ENCODE measurements around the gene CDT1. TPM values are rescaled to one million over a fixed set of nuclear protein-coding genes. Genes with fewer than 3 reads are reported as not detected.

The CDT1 gene
- total and polyA plus RNA-seq, 4 donors: 2.0 to 5.8 (median 3.3) TPM

- TF ChIP-seq CTCF (IDR thresholded peaks at IDR 0.05; ENCODE audit: control extremely low read depth, extremely low read depth): peak; percentile 52
- Histone ChIP-seq H3K4me1 (ENCODE audit: control insufficient read depth in 5 of 5, insufficient read depth in 5 of 5, low read length in 5 of 5) (peaks cover 0 to 16% (median 7%) of the 10 kb centered on the region in 5 donors), H3K36me3 (ENCODE audit: control insufficient read depth in 4 of 4, insufficient read depth in 4 of 4, low read length in 4 of 4) (peaks cover 0 to 30% (median 21%) of the 10 kb centered on the region in 4 donors), H3K27me3 (ENCODE audit: control insufficient read depth in 3 of 3, insufficient read depth in 3 of 3, low read length in 2 of 3) (no peaks in the 10 kb centered on the region), H3K4me3 (peak overlapping the region; percentile 95), H3K9ac (ENCODE audit: insufficient read depth in 1 of 2, low read length in 2 of 2) (no peak overlapping the region), H3K9me3 (ENCODE audit: control insufficient read depth in 4 of 4, insufficient read depth in 3 of 4, low read length in 3 of 4) (no peaks in the 10 kb centered on the region), H3K27ac (ENCODE audit: low read depth in 1 of 2, low read length in 1 of 2) (peak overlapping the region in 1 of 2 donors; percentile 84)
- 15 to 16% methylated on average over 12 of the region's 12 CpGs for WGBS, 2 donors
- ATAC-seq (ENCODE audit: insufficient read depth, low FRiP score) (peak; percentile 32), DNase-seq (peak; percentile 79 to 85 (median 80))
Measured at GRCh38 chr16:88857728-88858339, 54.2 kb downstream of the CDT1 start.

Other genes starting within 250 kb of the CDT1 start
- gene ZC3H18, start 233.4 kb upstream of the CDT1 start, total RNA-seq: 10 to 100 TPM; 21.2 to 44.0 TPM
- 10 to 100 TPM; 25.3 to 31.9 TPM for gene ZC3H18, start 233.4 kb upstream of the CDT1 start, polyA plus RNA-seq
- not detected for gene IL17C, start 165.2 kb upstream of the CDT1 start, total RNA-seq
- gene IL17C, start 165.2 kb upstream of the CDT1 start, polyA plus RNA-seq: 1 to 10 TPM in 1 of 2 donors, under 1 TPM in 1; 0.14 to 1.8 TPM
- gene CYBA, start 152.7 kb upstream of the CDT1 start, total RNA-seq: 100 to 1,000 TPM; 113 to 404 TPM
- 100 to 1,000 TPM; 294 to 879 TPM for gene CYBA, start 152.7 kb upstream of the CDT1 start, polyA plus RNA-seq
- gene MVD, start 140.7 kb upstream of the CDT1 start, total RNA-seq: 100 to 1,000 TPM in 1 of 2 donors, 10 to 100 TPM in 1; 39.1 to 123 TPM
- 100 to 1,000 TPM; 115 to 135 TPM for gene MVD, start 140.7 kb upstream of the CDT1 start, polyA plus RNA-seq
- gene SNAI3, start 117.3 kb upstream of the CDT1 start, total RNA-seq: 1 to 10 TPM; 1.1 to 2.6 TPM
- gene SNAI3, start 117.3 kb upstream of the CDT1 start, polyA plus RNA-seq: 1 to 10 TPM; 3.2 to 3.8 TPM
- 10 to 100 TPM; 15.2 to 45.9 TPM for gene RNF166, start 97.4 kb upstream of the CDT1 start, total RNA-seq
- gene RNF166, start 97.4 kb upstream of the CDT1 start, polyA plus RNA-seq: 10 to 100 TPM; 42.4 to 51.6 TPM
- gene CTU2, start 97.3 kb upstream of the CDT1 start, total RNA-seq: 10 to 100 TPM in 1 of 2 donors, 1 to 10 TPM in 1; 5.7 to 23.4 TPM
- gene CTU2, start 97.3 kb upstream of the CDT1 start, polyA plus RNA-seq: 10 to 100 TPM; 17.2 to 19.4 TPM
- 100 to 1,000 TPM; 113 to 200 TPM for gene PIEZO1, start 18.6 kb upstream of the CDT1 start, total RNA-seq
- gene PIEZO1, start 18.6 kb upstream of the CDT1 start, polyA plus RNA-seq: 100 to 1,000 TPM; 180 to 207 TPM
- 100 to 1,000 TPM in 1 of 2 donors, 10 to 100 TPM in 1; 44.2 to 196 TPM for gene APRT, start 8.1 kb downstream of the CDT1 start, total RNA-seq
- gene APRT, start 8.1 kb downstream of the CDT1 start, polyA plus RNA-seq: 100 to 1,000 TPM; 157 to 260 TPM
- gene GALNS, start 53.2 kb downstream of the CDT1 start, total RNA-seq: 10 to 100 TPM; 33.6 to 61.9 TPM
- gene GALNS, start 53.2 kb downstream of the CDT1 start, polyA plus RNA-seq: 10 to 100 TPM; 21.4 to 26.9 TPM
- gene TRAPPC2L, start 53.3 kb downstream of the CDT1 start, total RNA-seq: 10 to 100 TPM; 34.2 to 55.4 TPM
- gene TRAPPC2L, start 53.3 kb downstream of the CDT1 start, polyA plus RNA-seq: 100 to 1,000 TPM in 1 of 2 donors, 10 to 100 TPM in 1; 41.5 to 106 TPM
- gene PABPN1L, start 62.9 kb downstream of the CDT1 start, total RNA-seq: not detected
- gene PABPN1L, start 62.9 kb downstream of the CDT1 start, polyA plus RNA-seq: under 1 TPM; 0.03 to 0.22 TPM
- gene CBFA2T3, start 173.4 kb downstream of the CDT1 start, total RNA-seq: 10 to 100 TPM in 1 of 2 donors, 1 to 10 TPM in 1; 4.7 to 11.8 TPM
- 1 to 10 TPM; 6.2 to 7.0 TPM for gene CBFA2T3, start 173.4 kb downstream of the CDT1 start, polyA plus RNA-seq